ENCODE results near the gene WNK3.

- TF ChIP-seq ZNF384 (IDR thresholded peaks at IDR 0.05) (no peak), CTBP1 (IDR thresholded peaks at IDR 0.05; ENCODE audit: borderline replicate concordance) (no peak), SUZ12 (IDR thresholded peaks at IDR 0.05) (no peak), SP1 (IDR thresholded peaks at IDR 0.05) (no peak), PKNOX1 (IDR thresholded peaks at IDR 0.05) (no peak), L3MBTL2 (conservative IDR thresholded peaks at IDR 0.05) (no peak), FOXM1 (IDR thresholded peaks at IDR 0.05; ENCODE audit: borderline replicate concordance) (no peak), BHLHE40 (IDR thresholded peaks at IDR 0.05; ENCODE audit: borderline replicate concordance) (no peak), ELF4 (IDR thresholded peaks at IDR 0.05) (no peak), NFRKB (IDR thresholded peaks at IDR 0.05) (no peak), ARNT (IDR thresholded peaks at IDR 0.05) (no peak)
These were observed 200.3 kb downstream of the WNK3 start for GRCh38 chrX:54157561-54157960.
